ENCODE measurements around the gene CCDC70. TPM values are rescaled to one million over a fixed set of nuclear protein-coding genes. Genes with fewer than 3 reads are reported as not detected.
A peak's percentile ranks its signal among the peaks of the same experiment; 100 is the strongest.

Gene CCDC70
- total and polyA plus RNA-seq, 8 donors, result not detected

- ATAC-seq, result no peak
- H3K36me3 ChIP-seq, result no peaks in the 10 kb centered on the region
- DNase-seq, result no peak
- no peak for TF ChIP-seq CTCF (IDR thresholded peaks at IDR 0.05)
- intact Hi-C loops (cut with DNase I), result no loop called here
- no peak overlapping the region for H3K4me3 ChIP-seq
- peaks cover 0 to 5% of the 10 kb centered on the region in 2 donors for H3K27me3 ChIP-seq
- peaks cover 0 to 12% of the 10 kb centered on the region in 2 donors for H3K4me1 ChIP-seq
- H3K9me3 ChIP-seq, result no peaks in the 10 kb centered on the region
- H3K27ac ChIP-seq, result no peak overlapping the region
Observed at GRCh38 chr13:51843529-51843928, 18.2 kb upstream of the CCDC70 start.

- intact Hi-C loops (cut with DNase I), result no loop called here
- DNase-seq (peak in 3 of 4 donors; percentile 14 to 88 (median 48)), ATAC-seq (peak; percentile 94)
- Histone ChIP-seq H3K4me1 (peaks cover 0 to 12% of the 10 kb centered on the region in 2 donors), H3K36me3 (no peaks in the 10 kb centered on the region), H3K27me3 (peaks cover 0 to 5% of the 10 kb centered on the region in 2 donors), H3K9me3 (no peaks in the 10 kb centered on the region), H3K4me3 (no peak within 1 kb of the TSS), H3K27ac (no peak within 1 kb of the TSS)
- TF ChIP-seq CTCF (IDR thresholded peaks at IDR 0.05), result peak; percentile 88 to 92
Observed at GRCh38 chr13:51844862-51845573, 16.8 kb upstream of the CCDC70 start, which contains the start of gene TMEM272. TMEM272 (minus strand) TSS chr13:51845177; CDS start chr13:51838530, 6,647 bp downstream.

- no peak for TF ChIP-seq CTCF (IDR thresholded peaks at IDR 0.05)
- H3K36me3 ChIP-seq, result no peaks in the 10 kb centered on the region
- intact Hi-C loops (cut with DNase I), result no loop called here
- no peaks in the 10 kb centered on the region for H3K9me3 ChIP-seq
- ATAC-seq, result no peak
- peaks cover 0 to 12% of the 10 kb centered on the region in 2 donors for H3K4me1 ChIP-seq
- H3K4me3 ChIP-seq, result no peak overlapping the region
- H3K27me3 ChIP-seq, result peaks cover 0 to 5% of the 10 kb centered on the region in 2 donors
- no peak for DNase-seq
- H3K27ac ChIP-seq, result no peak overlapping the region
Observed at GRCh38 chr13:51845574-51846318, 16.0 kb upstream of the CCDC70 start.

GRCh38 chr13:51846756-51847155 is 15.0 kb upstream of the CCDC70 start:
- H3K9me3 ChIP-seq, result no peaks in the 10 kb centered on the region
- H3K27me3 ChIP-seq, result peaks cover 0 to 5% of the 10 kb centered on the region in 2 donors
- intact Hi-C loops (cut with DNase I), result no loop called here
- H3K36me3 ChIP-seq, result no peaks in the 10 kb centered on the region
- no peak for DNase-seq
- no peak for ATAC-seq
- no peak for TF ChIP-seq CTCF (IDR thresholded peaks at IDR 0.05)
- no peak overlapping the region for H3K4me3 ChIP-seq
- no peak overlapping the region for H3K27ac ChIP-seq
- peaks cover 0 to 12% of the 10 kb centered on the region in 2 donors for H3K4me1 ChIP-seq

- TF ChIP-seq CTCF (IDR thresholded peaks at IDR 0.05), result no peak
- H3K27ac ChIP-seq, result no peak overlapping the region
- no peak for DNase-seq
- peaks cover 0 to 4% of the 10 kb centered on the region in 2 donors for H3K27me3 ChIP-seq
- intact Hi-C loops (cut with DNase I), result no loop called here
- H3K4me1 ChIP-seq, result peaks cover 0 to 12% of the 10 kb centered on the region in 2 donors
- no peaks in the 10 kb centered on the region for H3K9me3 ChIP-seq
- H3K4me3 ChIP-seq, result no peak overlapping the region
- ATAC-seq, result no peak
- no peaks in the 10 kb centered on the region for H3K36me3 ChIP-seq
Observed at GRCh38 chr13:51848674-51849073, 13.1 kb upstream of the CCDC70 start.
